MM.1S (cell line): ENCODE data around the gene ZFHX3.

ENCODE experiments used
- DNase-seq: peaks from one replicate; pipeline ENCODE4 v3.0.0-alpha.2; 2015
- H2AFZ ChIP-seq: fragments of 300-600 bp; sonication (generic); 2 replicates; pipeline ENCODE4 v1.6.0; 2016; ENCODE audit warnings: antibody characterized with exemption, low read length
- H3F3A ChIP-seq: fragments of 300-600 bp; sonication (generic); 2 replicates; pipeline ENCODE4 v1.6.1; 2016; ENCODE audit warnings: mild to moderate bottlenecking, antibody characterized with exemption, low read length, moderate library complexity, mixed read lengths; ENCODE audit not compliant: insufficient read depth
- H3K27ac ChIP-seq: fragments of 300-600 bp; sonication (generic); 2 replicates; pipeline ENCODE4 v1.5.1; 2016; ENCODE audit warnings: mild to moderate bottlenecking, low read length
- H3K27me3 ChIP-seq: fragments of 300-600 bp; sonication (generic); replicated peaks from 2 replicates; pipeline ENCODE4 v1.6.0; 2016; ENCODE audit warnings: low read length; ENCODE audit not compliant: insufficient read depth
- H3K36me3 ChIP-seq: fragments of 300-600 bp; sonication (generic); replicated peaks from 2 replicates; pipeline ENCODE4 v1.6.1; 2016; ENCODE audit warnings: mild to moderate bottlenecking, low read length, mixed read lengths; ENCODE audit not compliant: insufficient read depth
- H3K4me1 ChIP-seq: fragments of 300-600 bp; sonication (generic); 2 replicates; pipeline ENCODE4 v1.6.1; 2016; ENCODE audit warnings: low read length, mixed read lengths
- H3K4me2 ChIP-seq: fragments of 300-600 bp; sonication (generic); 2 replicates; pipeline ENCODE4 v1.6.0; 2016; ENCODE audit warnings: low read depth, low read length
- H3K4me3 ChIP-seq: fragments of 300-600 bp; sonication (generic); 2 replicates; pipeline ENCODE4 v1.5.1; 2016; ENCODE audit warnings: low read length, mixed read lengths
- H3K79me2 ChIP-seq: fragments of 300-600 bp; sonication (generic); 2 replicates; pipeline ENCODE4 v1.6.1; 2016; ENCODE audit warnings: mixed run types, low read length, mixed read lengths
- H3K9ac ChIP-seq: fragments of 300-600 bp; sonication (generic); 2 replicates; pipeline ENCODE4 v1.6.1; 2016; ENCODE audit warnings: low read length, mixed read lengths
- H3K9me2 ChIP-seq: fragments of 300-600 bp; sonication (generic); replicated peaks from 2 replicates; pipeline ENCODE4 v1.6.1; 2016; ENCODE audit warnings: mild to moderate bottlenecking, low read length, mixed read lengths; ENCODE audit not compliant: insufficient read depth
- H3K9me3 ChIP-seq: fragments of 300-600 bp; sonication (generic); replicated peaks from 2 replicates; pipeline ENCODE4 v1.6.1; 2016; ENCODE audit warnings: mild to moderate bottlenecking, low read length, mixed read lengths; ENCODE audit not compliant: insufficient read depth
- H4K20me1 ChIP-seq: fragments of 300-600 bp; sonication (generic); 2 replicates; pipeline ENCODE4 v1.6.1; 2016; ENCODE audit warnings: mild to moderate bottlenecking, low read length, moderate library complexity, mixed read lengths; ENCODE audit not compliant: insufficient read depth
- EZH2 ChIP-seq: fragments of 300-600 bp; sonication (generic); optimal IDR thresholded peaks from 2 replicates; pipeline ENCODE3; 2017; ENCODE audit warnings: low read depth, mild to moderate bottlenecking, antibody characterized with exemption, low read length, mixed read lengths
- EZH2phosphoT487 ChIP-seq: fragments of 300-600 bp; sonication (generic); IDR thresholded peaks from 2 replicates; pipeline ENCODE4 v1.6.1; 2018; ENCODE audit warnings: antibody characterized with exemption, low read length
- TF ChIP-seq, protein P1 (sequence below): fragments of 300-600 bp; sonication (generic); IDR thresholded peaks from 2 replicates; pipeline ENCODE4 v1.5.1; 2016; ENCODE audit warnings: antibody characterized with exemption, low read length, mixed read lengths

ZFHX3 gene

DNA sequence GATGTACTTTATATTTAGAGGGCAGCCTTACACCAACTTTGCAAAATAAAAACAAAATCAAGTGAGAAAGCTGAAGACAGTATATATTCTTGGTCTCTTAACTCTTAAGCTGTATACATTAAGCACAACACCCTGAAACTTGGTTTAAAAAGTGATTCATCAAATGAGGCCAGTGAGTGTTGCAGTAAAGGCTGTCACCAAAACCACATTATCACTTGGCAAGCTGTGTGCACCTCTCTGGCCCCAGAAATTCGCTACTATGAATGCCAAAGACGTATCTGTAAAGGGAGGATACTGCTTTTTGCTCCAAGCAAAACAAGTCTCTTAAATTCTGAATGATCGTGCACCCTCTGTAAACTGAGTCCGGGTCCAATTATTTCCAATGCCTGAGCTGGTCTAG, 163.9 kb downstream of the ZFHX3 start:
- H3K36me3 ChIP-seq = no peaks in the 10 kb centered on the region
- H3K27ac ChIP-seq = no peak overlapping the region
- H3F3A ChIP-seq = no peaks in the 10 kb centered on the region
- no peaks in the 10 kb centered on the region for H3K9me3 ChIP-seq
- H3K9ac ChIP-seq = no peak overlapping the region
- H3K79me2 ChIP-seq = no peaks in the 10 kb centered on the region
- no peak overlapping the region for H3K4me2 ChIP-seq
- no peaks in the 10 kb centered on the region for H3K4me1 ChIP-seq
- no peak overlapping the region for H3K4me3 ChIP-seq
- no peaks in the 10 kb centered on the region for H4K20me1 ChIP-seq
- no peak for TF ChIP-seq EZH2
- TF ChIP-seq, protein P1, sequence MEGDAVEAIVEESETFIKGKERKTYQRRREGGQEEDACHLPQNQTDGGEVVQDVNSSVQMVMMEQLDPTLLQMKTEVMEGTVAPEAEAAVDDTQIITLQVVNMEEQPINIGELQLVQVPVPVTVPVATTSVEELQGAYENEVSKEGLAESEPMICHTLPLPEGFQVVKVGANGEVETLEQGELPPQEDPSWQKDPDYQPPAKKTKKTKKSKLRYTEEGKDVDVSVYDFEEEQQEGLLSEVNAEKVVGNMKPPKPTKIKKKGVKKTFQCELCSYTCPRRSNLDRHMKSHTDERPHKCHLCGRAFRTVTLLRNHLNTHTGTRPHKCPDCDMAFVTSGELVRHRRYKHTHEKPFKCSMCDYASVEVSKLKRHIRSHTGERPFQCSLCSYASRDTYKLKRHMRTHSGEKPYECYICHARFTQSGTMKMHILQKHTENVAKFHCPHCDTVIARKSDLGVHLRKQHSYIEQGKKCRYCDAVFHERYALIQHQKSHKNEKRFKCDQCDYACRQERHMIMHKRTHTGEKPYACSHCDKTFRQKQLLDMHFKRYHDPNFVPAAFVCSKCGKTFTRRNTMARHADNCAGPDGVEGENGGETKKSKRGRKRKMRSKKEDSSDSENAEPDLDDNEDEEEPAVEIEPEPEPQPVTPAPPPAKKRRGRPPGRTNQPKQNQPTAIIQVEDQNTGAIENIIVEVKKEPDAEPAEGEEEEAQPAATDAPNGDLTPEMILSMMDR = no peak
- TF ChIP-seq EZH2phosphoT487 = no peak
- H3K27me3 ChIP-seq = no peaks in the 10 kb centered on the region
- H3K9me2 ChIP-seq = no peaks in the 10 kb centered on the region
- DNase-seq = no peak
- H2AFZ ChIP-seq = no peak overlapping the region

DNA sequence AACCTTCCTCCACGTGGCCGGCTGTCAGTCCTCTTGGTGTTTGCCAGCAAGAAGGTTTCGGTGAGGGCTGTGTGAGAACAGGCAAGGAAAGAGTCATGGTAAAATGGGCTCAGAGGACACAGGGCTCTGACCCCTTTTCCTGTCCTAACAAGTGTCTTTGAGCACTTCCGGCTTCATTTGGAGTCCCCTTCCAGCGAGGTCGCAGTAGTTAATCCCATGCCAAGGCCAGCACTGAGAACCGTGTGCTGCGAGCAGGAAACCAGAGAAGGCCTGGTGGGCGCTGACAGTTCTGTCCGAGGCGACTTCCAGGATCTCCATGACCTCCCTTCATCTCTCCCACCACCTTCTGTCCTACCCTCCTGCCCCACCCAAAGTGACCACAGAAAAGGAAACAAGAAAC, 168.1 kb downstream of the ZFHX3 start:
- no peaks in the 10 kb centered on the region for H3K9me3 ChIP-seq
- H3F3A ChIP-seq = no peaks in the 10 kb centered on the region
- no peak overlapping the region for H3K27ac ChIP-seq
- H3K4me3 ChIP-seq = no peak overlapping the region
- no peaks in the 10 kb centered on the region for H3K27me3 ChIP-seq
- no peak overlapping the region for H2AFZ ChIP-seq
- no peak overlapping the region for H3K4me2 ChIP-seq
- no peaks in the 10 kb centered on the region for H3K36me3 ChIP-seq
- no peaks in the 10 kb centered on the region for H3K9me2 ChIP-seq
- no peak for DNase-seq
- no peak for TF ChIP-seq EZH2phosphoT487
- TF ChIP-seq, protein P1 = no peak
- no peak for TF ChIP-seq EZH2
- no peaks in the 10 kb centered on the region for H3K4me1 ChIP-seq
- H3K9ac ChIP-seq = no peak overlapping the region
- no peaks in the 10 kb centered on the region for H4K20me1 ChIP-seq
- H3K79me2 ChIP-seq = no peaks in the 10 kb centered on the region

- DNase-seq = no peak
- H3K9me3 ChIP-seq = no peaks in the 10 kb centered on the region
- no peak overlapping the region for H3K9ac ChIP-seq
Measured at GRCh38 chr16:72878301-72879269, 169.3 kb downstream of the ZFHX3 start.

More at GRCh38 chr16:72878301-72879269, 169.3 kb downstream of the ZFHX3 start:
- H3F3A ChIP-seq = no peaks in the 10 kb centered on the region
- no peaks in the 10 kb centered on the region for H3K4me1 ChIP-seq
- H2AFZ ChIP-seq = no peak overlapping the region
- H4K20me1 ChIP-seq = no peaks in the 10 kb centered on the region
- TF ChIP-seq EZH2 (no peak), EZH2phosphoT487 (no peak)
- TF ChIP-seq, protein P1 = no peak
- no peaks in the 10 kb centered on the region for H3K36me3 ChIP-seq
- H3K27ac ChIP-seq = no peak overlapping the region
- no peak overlapping the region for H3K4me2 ChIP-seq
- no peak overlapping the region for H3K4me3 ChIP-seq
- H3K79me2 ChIP-seq = no peaks in the 10 kb centered on the region
- H3K9me2 ChIP-seq = no peaks in the 10 kb centered on the region
- no peaks in the 10 kb centered on the region for H3K27me3 ChIP-seq
